Activated CD8-positive, alpha-beta memory T cell treated with anti-CD3 and anti-CD28 coated beads for 4 hours (primary cell): ENCODE measurements around the gene LRRC46.

Experiments
- DNase-seq, 2 donors: peaks; one replicate each; pipeline ENCODE4 v3.0.0-alpha.2; 2020; ENCODE audit warnings: low read depth in 2 of 2

Gene LRRC46

DNA sequence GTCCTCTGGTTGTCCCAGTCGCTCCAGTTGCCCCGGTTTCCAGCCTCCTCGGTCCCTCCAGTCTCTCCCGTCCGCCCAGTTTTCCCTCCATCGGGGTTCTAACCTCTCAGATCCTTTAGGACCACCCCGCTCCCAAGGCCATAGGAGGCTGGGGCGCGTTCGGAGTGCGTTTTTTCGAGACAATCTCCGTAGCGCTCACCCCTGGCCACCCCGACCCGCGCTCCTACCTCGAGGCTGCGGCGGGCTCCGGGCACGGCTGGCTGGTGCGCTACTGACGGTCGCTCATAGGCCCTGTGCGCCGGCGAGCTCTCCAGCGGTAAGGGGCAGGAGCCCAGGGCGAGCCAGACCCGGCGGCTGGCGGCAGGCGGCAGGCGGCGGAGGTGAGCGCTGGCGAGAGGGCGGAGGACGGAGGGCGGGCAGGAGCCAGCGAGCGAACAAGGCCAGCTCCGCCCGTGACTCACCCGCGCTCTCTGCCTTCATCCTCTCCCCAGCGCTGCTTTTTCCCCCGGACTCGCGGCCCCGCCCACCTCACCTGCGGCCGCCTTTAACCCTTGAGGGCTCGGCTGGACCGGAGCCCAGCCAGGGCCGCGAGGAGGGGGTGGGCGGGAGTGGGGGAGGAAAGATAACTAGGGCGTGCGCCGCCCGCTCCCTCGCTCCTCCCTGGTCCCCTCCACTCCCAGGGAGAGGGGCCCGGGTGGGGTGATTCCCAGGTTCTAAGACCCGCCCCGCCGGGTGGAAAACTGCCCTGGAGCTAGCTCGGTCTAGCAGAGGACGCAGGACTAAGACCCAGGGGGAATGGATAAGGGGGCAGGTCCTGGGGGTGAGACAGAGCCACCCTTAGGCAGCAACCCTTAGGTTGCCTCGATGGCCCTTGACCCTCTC is 19.5 kb downstream of the LRRC46 start, which contains the start of gene SP6:
Gene SP6, minus strand, starts transcription at position 472 of the 882 bp plus-strand sequence. CDS start 2,734 bp downstream, outside the sequence.
- DNase-seq, result peak; percentile 43 to 49

- DNase-seq, result no peak
Observed at GRCh38 chr17:47851764-47852112, 20.3 kb downstream of the LRRC46 start.

GRCh38 chr17:47852113-47852949 is 20.9 kb downstream of the LRRC46 start:
- no peak for DNase-seq

- DNase-seq, result no peak
Observed at GRCh38 chr17:47853616-47854015, 22.1 kb downstream of the LRRC46 start.

- no peak for DNase-seq
Observed at GRCh38 chr17:47855737-47856136, 24.3 kb downstream of the LRRC46 start.

DNA sequence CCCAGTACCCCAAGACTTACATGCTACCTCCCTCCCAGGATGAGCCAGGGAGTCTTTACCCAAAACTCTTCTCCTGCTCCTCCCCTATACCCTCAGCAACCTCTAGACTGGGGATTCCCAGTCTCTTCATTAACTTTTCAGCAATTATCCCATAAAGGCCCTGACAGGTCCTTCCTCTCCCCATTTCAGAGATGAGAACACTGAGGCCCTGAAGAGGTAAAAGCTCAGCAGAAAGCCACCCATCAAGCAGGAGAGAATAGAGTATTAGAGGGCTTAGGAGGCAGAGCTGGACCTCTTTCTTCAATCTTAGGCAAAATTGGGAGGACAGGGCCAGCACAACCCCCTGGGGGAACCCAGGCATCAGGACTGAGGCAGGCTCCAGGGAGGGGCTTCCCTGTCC is 25.4 kb downstream of the LRRC46 start:
- DNase-seq, result no peak

DNA sequence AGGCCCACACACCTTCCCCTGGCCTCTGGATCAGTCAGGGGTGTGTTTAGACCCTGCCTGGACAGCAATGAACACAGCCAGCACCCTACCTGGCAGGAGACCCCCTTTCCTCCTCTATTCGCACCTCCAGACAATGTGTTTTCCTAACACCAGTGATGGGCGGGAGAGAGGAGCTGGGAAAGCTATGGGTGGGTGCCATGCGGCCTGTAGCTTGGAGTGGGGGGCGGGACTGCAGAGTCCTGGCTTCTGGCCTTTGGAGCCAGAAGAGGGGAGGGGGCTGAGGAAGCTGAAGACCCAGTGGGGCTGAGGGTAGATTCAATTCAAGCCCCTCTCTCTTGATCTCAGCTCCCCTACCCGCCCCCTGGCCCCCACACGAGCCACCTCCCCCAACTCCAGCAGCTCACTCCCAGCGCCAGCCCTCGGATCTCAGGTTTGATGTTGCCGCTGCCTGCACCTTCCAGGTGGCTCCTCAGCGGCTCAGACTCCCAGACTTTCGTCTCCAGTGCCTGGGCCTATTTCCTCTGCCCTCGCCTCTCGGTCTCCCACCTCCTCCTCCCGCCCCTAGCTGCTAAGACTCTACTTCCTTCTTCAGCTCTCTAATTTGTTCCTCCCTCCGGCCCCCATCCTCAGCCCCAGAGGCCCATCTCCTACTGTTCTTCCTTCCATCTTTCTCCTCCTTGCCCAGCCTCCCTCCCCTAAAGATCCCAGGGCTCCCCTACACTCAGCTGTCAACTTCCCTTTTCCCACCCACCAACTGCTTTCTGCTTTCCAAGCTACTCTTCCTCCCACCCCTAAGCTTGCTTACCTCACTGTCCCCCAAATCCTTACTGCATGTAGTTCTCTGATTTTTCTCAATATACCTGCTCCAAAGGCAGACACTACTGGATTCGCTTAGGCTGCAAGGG is 26.3 kb downstream of the LRRC46 start:
- DNase-seq, result no peak

GRCh38 chr17:47860386-47860785 is 28.9 kb downstream of the LRRC46 start:
- no peak for DNase-seq

DNA sequence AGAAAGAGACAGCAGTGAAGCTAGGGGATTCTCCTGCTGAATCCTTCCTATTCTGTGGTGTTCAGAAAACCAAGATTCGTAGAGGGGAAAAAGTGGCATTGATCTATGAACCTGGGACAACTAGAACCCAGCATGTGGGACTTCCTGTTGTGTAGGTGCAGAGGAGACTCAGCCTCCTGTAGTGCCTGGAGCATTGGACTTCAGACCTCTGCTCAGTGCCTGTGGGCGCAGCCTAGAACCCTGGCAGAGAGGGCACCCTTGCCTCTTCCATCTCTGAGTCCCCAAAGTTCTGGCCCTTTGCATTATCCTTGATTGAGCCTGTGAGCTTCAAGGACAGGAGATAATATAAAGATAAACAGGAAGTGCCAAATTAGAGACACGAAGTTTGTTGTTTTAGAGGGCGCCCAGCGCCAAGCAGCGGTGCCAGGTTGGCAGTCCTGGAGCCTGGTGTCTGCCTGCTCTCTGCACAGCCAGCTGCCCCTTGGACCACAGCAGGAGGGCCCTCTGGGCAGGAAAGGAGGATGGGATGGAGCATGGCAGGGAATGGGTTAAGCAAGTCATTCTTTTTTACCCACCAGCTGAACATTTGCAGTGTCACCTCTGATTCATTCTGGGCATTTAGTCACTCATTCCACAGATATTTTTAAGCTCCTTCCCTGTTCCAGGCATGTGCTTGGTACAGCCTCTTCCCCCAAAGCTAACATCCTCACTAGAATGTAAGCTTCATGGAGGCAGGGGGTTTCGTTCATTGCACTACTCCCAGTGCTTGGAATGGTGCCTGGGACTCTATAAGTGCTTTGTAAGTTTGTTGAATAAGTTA is 31.4 kb downstream of the LRRC46 start:
- no peak for DNase-seq

DNA sequence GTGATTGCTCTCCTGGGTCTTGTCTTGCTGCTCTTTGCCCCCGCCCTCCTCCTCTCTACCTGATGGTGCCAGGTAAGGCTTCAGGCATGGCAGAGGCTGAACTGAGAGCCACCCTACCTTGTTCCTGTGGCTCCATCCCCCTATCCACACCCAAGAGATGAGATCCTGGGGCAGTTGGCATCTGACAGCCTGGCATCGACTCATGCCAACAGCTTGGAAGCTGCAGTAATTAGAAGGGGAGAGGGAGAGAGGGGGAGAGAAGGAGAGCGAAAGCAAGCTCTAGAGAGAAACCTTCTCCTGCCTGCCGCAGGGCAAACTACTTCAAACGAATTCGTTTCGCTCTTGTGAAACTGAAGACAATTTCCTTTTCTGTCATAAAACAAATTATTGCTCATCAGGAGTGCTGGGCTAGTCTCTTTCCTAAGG is 33.3 kb downstream of the LRRC46 start:
- no peak for DNase-seq

- no peak for DNase-seq
Observed at GRCh38 chr17:47866941-47867340, 35.5 kb downstream of the LRRC46 start.

DNA sequence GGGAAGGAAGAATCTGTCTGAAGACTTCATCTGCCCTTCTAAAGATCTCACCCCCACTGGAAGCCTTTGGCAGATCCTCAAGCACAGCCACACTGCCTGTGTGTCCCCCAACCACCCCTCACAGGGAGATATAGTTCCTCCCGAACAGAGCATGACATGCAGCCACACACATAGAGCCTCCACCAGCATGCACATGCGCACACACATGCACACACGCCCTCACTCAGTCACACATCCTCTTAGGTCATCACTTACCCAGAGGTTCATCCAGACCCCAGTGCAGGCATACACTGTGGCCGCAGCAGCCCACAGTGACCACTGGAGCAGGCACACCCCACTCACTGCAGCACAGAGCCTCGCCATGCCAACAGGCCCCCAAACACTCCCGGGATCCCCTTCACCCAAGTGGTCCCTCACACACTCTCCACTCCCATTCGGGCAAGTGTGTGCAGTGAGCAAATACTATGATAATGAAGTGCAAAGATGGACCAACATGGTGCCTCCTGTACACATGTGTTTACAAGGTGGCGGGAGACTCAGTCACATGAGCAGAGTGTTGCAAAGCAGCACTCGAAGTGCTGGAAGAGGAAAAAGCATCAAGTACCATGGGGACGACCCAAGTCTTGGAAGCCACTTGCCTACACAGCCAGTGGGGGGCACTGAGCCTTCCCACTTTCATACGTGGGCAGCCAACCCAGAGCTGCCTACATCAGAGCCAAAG is 36.5 kb downstream of the LRRC46 start:
- DNase-seq, result no peak

GRCh38 chr17:47869114-47869513 is 37.6 kb downstream of the LRRC46 start:
- DNase-seq, result no peak

DNA sequence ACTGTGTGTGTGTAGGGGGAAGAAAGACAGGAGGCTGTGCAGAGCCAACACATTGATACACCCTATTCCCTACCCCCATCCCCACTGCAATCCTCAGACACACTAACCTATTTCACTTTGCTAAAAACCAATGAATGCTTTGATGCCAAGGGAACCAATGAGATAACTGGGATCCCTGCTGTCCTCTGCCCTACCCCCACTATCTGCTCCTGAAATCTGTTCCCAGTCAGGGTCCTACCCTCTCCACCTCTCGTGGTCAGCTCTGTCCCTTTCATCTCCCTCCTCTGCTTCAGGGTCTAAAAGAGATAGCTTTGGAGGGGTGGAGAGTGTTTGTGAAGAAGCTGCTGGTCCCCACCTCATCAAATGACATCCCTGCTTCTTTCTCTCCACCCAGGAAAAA is 38.6 kb downstream of the LRRC46 start:
- DNase-seq, result no peak

DNA sequence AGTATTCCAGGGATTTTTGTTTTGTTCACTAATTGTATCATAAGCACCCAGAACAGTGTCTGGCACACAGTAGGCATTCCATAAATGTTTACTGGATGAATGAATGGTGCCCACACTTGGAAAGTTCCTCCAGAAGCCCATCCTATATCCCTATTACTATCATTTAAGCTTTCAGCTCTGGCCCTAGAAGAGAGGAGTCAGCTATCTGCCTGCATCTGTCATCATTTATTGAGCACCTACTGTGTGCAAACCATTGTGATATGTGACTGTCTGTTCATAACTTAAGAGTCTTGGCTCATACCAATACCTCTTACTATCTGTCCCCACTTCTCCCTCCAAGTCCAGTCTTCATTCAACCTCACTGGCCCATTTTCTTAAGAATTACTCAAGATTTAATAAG is 39.6 kb downstream of the LRRC46 start:
- DNase-seq, result no peak

DNA sequence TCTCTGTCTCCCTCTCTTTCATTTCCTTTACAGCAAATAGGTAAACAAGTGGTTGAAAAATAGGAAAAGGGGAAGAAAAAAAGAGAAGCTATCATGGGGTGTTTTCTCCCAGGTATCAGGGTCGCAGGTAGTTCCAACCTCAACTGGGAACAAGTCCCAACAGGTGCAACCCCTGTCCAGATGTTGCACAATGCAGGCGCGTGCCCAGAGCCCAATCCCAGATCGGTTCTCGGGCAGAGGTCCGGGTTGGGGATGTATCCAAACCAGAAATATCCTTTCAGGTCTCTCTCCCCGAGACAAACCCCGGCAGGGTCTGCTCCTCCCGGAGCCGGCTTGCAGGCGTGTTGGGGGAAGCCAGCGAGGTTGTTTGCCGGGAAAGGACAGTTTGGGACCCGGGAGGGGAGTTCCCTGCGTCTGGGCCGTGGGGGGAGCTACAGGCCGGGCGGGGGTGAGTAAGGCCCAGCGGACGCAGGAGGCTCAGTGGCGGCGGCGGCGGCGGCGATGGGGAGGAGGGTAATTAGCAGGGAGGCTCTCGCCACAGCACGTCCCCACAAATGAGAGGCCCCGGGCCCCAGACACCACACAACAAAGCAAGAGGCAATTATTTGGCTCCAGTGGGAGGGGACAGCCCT is 40.7 kb downstream of the LRRC46 start:
- DNase-seq, result no peak

DNA sequence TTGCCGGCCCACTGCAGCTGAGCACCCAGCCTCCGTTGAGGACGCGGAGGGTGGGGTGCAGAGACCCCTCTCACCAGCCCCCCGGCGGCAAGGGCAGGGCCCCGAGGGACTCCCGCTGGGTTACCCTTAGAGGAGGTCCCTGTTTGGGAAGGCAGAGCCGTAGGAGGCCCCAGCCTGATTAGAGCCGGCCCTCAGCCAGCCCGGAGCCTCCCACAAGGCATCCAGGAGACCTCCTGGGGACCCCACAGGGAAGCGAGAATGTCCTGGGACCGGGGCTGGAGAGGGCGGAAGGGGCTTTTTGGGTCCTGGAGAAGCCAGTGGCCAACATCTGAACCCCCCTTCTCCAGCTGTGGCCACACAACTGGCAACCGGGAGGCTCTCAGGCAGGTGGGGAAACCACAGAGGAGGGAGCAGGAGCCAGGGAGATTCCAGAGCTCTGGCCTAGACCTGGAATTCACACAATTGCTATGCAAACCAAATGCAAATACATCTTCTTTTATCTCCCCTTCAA is 41.2 kb downstream of the LRRC46 start:
- no peak for DNase-seq

- DNase-seq, result no peak
Observed at GRCh38 chr17:47873200-47874090, 42.0 kb downstream of the LRRC46 start.
